Brain microvascular endothelial cell (primary cell): ENCODE measurements around the gene HSPA12B.

Experiments
- DNase-seq: peaks from one replicate; pipeline ENCODE4 v3.0.0-alpha.2; 2020
- H3K27ac ChIP-seq: fragments of 250-450 bp; sonication (Bioruptor Pico); 2 replicates; pipeline ENCODE4 v1.5.1; 2020; ENCODE audit warnings: mild to moderate bottlenecking, moderate library complexity
- H3K27me3 ChIP-seq: fragments of 250-450 bp; sonication (Bioruptor Pico); replicated peaks from 2 replicates; pipeline ENCODE4 v1.5.1; 2020; ENCODE audit warnings: mild to moderate bottlenecking
- H3K36me3 ChIP-seq: fragments of 250-450 bp; sonication (Bioruptor Pico); replicated peaks from 2 replicates; pipeline ENCODE4 v1.5.1; 2020; ENCODE audit warnings: mild to moderate bottlenecking
- H3K4me3 ChIP-seq: 2 replicates; pipeline ENCODE4 v1.5.1; 2011; ENCODE audit warnings: low read depth, mild to moderate bottlenecking, control low read depth, low read length, moderate library complexity
- in situ Hi-C: cut with HindIII; loops from 2 replicates; pipeline ENCODE4 v1.10.0; 2017; ENCODE audit warnings: low sequenced_read_pairs, low pct_ligation_motif_present
- TF ChIP-seq, protein P1 (sequence below): IDR thresholded peaks from 2 replicates; pipeline ENCODE4 v1.5.1; 2011; ENCODE audit warnings: low read depth, mild to moderate bottlenecking, moderate library complexity, low read length, control low read depth, inconsistent platforms; ENCODE audit errors: missing control alignments

HSPA12B gene

GRCh38 chr20:3720626-3721025 is 11.9 kb upstream of the HSPA12B start:
- in situ Hi-C loops: no loop called here
- H3K27ac ChIP-seq: no peak overlapping the region
- TF ChIP-seq, protein P1, sequence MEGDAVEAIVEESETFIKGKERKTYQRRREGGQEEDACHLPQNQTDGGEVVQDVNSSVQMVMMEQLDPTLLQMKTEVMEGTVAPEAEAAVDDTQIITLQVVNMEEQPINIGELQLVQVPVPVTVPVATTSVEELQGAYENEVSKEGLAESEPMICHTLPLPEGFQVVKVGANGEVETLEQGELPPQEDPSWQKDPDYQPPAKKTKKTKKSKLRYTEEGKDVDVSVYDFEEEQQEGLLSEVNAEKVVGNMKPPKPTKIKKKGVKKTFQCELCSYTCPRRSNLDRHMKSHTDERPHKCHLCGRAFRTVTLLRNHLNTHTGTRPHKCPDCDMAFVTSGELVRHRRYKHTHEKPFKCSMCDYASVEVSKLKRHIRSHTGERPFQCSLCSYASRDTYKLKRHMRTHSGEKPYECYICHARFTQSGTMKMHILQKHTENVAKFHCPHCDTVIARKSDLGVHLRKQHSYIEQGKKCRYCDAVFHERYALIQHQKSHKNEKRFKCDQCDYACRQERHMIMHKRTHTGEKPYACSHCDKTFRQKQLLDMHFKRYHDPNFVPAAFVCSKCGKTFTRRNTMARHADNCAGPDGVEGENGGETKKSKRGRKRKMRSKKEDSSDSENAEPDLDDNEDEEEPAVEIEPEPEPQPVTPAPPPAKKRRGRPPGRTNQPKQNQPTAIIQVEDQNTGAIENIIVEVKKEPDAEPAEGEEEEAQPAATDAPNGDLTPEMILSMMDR: no peak
- H3K36me3 ChIP-seq: no peaks in the 10 kb centered on the region
- no peak for DNase-seq
- H3K27me3 ChIP-seq: no peaks in the 10 kb centered on the region
- no peak overlapping the region for H3K4me3 ChIP-seq

GRCh38 chr20:3721912-3722311 is 10.6 kb upstream of the HSPA12B start:
- TF ChIP-seq, protein P1: no peak
- Histone ChIP-seq H3K36me3 (no peaks in the 10 kb centered on the region), H3K27ac (no peak overlapping the region), H3K4me3 (no peak overlapping the region), H3K27me3 (peaks cover 3% of the 10 kb centered on the region)
- no peak for DNase-seq
- in situ Hi-C loops: no loop called here

DNA sequence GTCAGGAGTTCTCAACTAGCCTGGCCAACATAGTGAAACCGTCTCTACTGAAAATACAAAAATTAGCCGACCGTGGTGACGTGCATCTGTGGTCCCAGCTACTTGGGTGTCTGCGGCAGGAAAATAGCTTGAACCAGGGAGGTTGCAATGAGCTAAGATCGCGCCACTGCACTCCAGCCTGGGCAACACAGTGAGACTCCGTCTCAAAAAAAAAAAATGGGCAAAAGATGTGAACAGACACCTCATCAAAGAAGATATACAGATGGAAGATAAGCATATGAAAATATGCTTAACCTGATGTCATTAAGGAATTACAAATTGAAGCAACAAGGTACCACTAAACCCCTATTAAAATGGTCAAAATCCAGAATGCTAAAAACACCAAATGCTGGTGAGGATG is 9.2 kb upstream of the HSPA12B start:
- in situ Hi-C loops: no loop called here
- TF ChIP-seq, protein P1: no peak

GRCh38 chr20:3724356-3724755 is 8.1 kb upstream of the HSPA12B start:
- Histone ChIP-seq H3K4me3 (no peak overlapping the region), H3K36me3 (no peaks in the 10 kb centered on the region), H3K27ac (no peak overlapping the region), H3K27me3 (peaks cover 14% of the 10 kb centered on the region)
- TF ChIP-seq, protein P1: no peak
- in situ Hi-C loops: no loop called here
- DNase-seq: no peak

More for the DNA sequence above, 9.2 kb upstream of the HSPA12B start:
- H3K27me3 ChIP-seq: peaks cover 12% of the 10 kb centered on the region
- no peaks in the 10 kb centered on the region for H3K36me3 ChIP-seq
- DNase-seq: no peak
- H3K4me3 ChIP-seq: no peak overlapping the region
- H3K27ac ChIP-seq: no peak overlapping the region

GRCh38 chr20:3727401-3728021 is 5.0 kb upstream of the HSPA12B start:
- Histone ChIP-seq H3K27me3 (peaks cover 20% of the 10 kb centered on the region), H3K27ac (no peak overlapping the region), H3K4me3 (no peak overlapping the region), H3K36me3 (no peaks in the 10 kb centered on the region)
- DNase-seq: no peak
- in situ Hi-C loops: no loop called here
- TF ChIP-seq, protein P1: no peak

GRCh38 chr20:3728354-3728753 is 4.1 kb upstream of the HSPA12B start:
- TF ChIP-seq, protein P1: no peak
- in situ Hi-C loops: no loop called here
- DNase-seq: no peak
- Histone ChIP-seq H3K27ac (no peak overlapping the region), H3K36me3 (no peaks in the 10 kb centered on the region), H3K27me3 (peaks cover 23% of the 10 kb centered on the region), H3K4me3 (no peak overlapping the region)
